Left ventricle myocardium inferior (tissue), 1 donor: Measurements from ENCODE around the gene OAT. TPM values are rescaled to one million over a fixed set of nuclear protein-coding genes. Genes with fewer than 3 reads are reported as not detected.

Experiments
- DNase-seq: peaks from one replicate; pipeline ENCODE4 v3.0.0-alpha.2; 2020
- H3K27ac ChIP-seq: fragments of 200-600 bp; replicated peaks from 2 replicates; pipeline ENCODE4 v1.8.0; 2021
- H3K27me3 ChIP-seq: fragments of 200-600 bp; 2 replicates; pipeline ENCODE4 v1.8.0; 2021; ENCODE audit warnings: low read depth
- H3K36me3 ChIP-seq: fragments of 200-600 bp; 2 replicates; pipeline ENCODE4 v1.8.0; 2021
- H3K4me1 ChIP-seq: fragments of 200-600 bp; 2 replicates; pipeline ENCODE4 v1.8.0; 2021
- H3K4me3 ChIP-seq: fragments of 200-600 bp; 2 replicates; pipeline ENCODE4 v1.8.0; 2021; ENCODE audit warnings: mild to moderate bottlenecking, moderate library complexity
- H3K9me3 ChIP-seq: fragments of 200-600 bp; replicated peaks from 2 replicates; pipeline ENCODE4 v1.8.0; 2021
- CTCF ChIP-seq: fragments of 200-600 bp; IDR thresholded peaks from 2 replicates; pipeline ENCODE4 v1.8.0; 2021; ENCODE audit warnings: antibody characterized with exemption, mild to moderate bottlenecking, borderline replicate concordance
- intact Hi-C: fragments of 100-400 bp; cut with micrococcal nuclease; formaldehyde crosslinking; loops from one replicate; pipeline ENCODE4 v1.11.0; 2022
- total RNA-seq: library from RNA; stranded (reverse); fragmentation: NEBNext Ultra II Directional; extraction: Animal tissue kit (Norgen Biotek cat#: 25700); gene quantifications from one replicate; pipeline ENCODE4 v1.2.1, GENCODE V29; 2021
- donor health status: DM: no; HTN: yes; CAD: no; lungs with severe emphysema.

OAT gene
- total RNA-seq, 1 donor from 2014 or later, result 24.3 TPM

- no peak for TF ChIP-seq CTCF
- Histone ChIP-seq H3K36me3 (no peaks in the 10 kb centered on the region), H3K4me1 (peaks cover 8% of the 10 kb centered on the region), H3K9me3 (peaks cover 22% of the 10 kb centered on the region), H3K4me3 (no peak overlapping the region), H3K27me3 (peaks cover 31% of the 10 kb centered on the region), H3K27ac (no peak overlapping the region)
- no peak for DNase-seq
- intact Hi-C loops, result no loop called here
These were observed 61.8 kb downstream of the OAT start for GRCh38 chr10:124356701-124357560.

- H3K4me1 ChIP-seq, result peaks cover 8% of the 10 kb centered on the region
- no peak for TF ChIP-seq CTCF
- H3K9me3 ChIP-seq, result peaks cover 11% of the 10 kb centered on the region
- H3K4me3 ChIP-seq, result peak overlapping the region; percentile 58
- H3K27ac ChIP-seq, result peak overlapping the region; percentile 6
- peak; percentile 61 for DNase-seq
- H3K27me3 ChIP-seq, result peaks cover 26% of the 10 kb centered on the region
- intact Hi-C loops, result no loop called here
- H3K36me3 ChIP-seq, result no peaks in the 10 kb centered on the region
These were observed 64.0 kb downstream of the OAT start for GRCh38 chr10:124354411-124355382.

- Histone ChIP-seq H3K9me3 (peaks cover 3% of the 10 kb centered on the region), H3K27me3 (peaks cover 25% of the 10 kb centered on the region), H3K4me1 (peaks cover 8% of the 10 kb centered on the region), H3K27ac (no peak overlapping the region), H3K4me3 (no peak overlapping the region), H3K36me3 (no peaks in the 10 kb centered on the region)
- no peak for TF ChIP-seq CTCF
- DNase-seq, result no peak
- intact Hi-C loops, result no loop called here
These were observed 64.8 kb downstream of the OAT start for GRCh38 chr10:124353896-124354295.

GRCh38 chr10:124353091-124353815 lies 65.5 kb downstream of the OAT start:
- intact Hi-C loops, result no loop called here
- no peak for DNase-seq
- no peaks in the 10 kb centered on the region for H3K36me3 ChIP-seq
- no peak for TF ChIP-seq CTCF
- H3K27me3 ChIP-seq, result peaks cover 25% of the 10 kb centered on the region
- H3K9me3 ChIP-seq, result no peaks in the 10 kb centered on the region
- H3K4me3 ChIP-seq, result no peak overlapping the region
- no peak overlapping the region for H3K27ac ChIP-seq
- peaks cover 8% of the 10 kb centered on the region for H3K4me1 ChIP-seq
